ENCODE data around the gene SEMA4B. TPM values are rescaled to one million over a fixed set of nuclear protein-coding genes. Genes with fewer than 3 reads are reported as not detected.
A peak's percentile ranks its signal among the peaks of the same experiment; 100 is the strongest.

The SEMA4B gene
- total and polyA plus RNA-seq, 2 of the 8 experiments (the other 6 are each of a cell fraction or from before 2014, with no cell fraction given) = 42.7 to 43.0 TPM

DNA sequence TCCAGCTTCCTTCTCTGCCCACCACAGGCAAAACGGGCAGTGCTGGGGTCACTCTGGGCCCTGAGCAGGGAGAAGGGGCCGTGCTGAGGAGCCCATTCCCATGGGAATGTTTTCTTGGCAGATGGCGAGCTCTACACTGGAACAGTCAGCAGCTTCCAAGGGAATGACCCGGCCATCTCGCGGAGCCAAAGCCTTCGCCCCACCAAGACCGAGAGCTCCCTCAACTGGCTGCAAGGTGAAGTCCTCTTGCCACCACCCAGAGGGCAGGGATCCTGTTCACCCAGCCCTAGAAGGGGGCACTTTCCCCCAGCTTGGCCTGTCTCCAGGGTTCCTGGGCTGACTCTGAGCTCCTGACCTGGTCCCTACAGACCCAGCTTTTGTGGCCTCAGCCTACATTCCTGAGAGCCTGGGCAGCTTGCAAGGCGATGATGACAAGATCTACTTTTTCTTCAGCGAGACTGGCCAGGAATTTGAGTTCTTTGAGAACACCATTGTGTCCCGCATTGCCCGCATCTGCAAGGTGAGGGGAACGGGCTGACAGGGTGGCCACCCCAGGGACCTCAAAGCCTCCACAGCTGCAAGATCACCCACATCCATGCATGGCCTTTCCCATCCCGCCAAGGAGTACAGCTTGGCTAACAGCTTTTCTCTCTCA is 20.2 kb downstream of the SEMA4B start (continued):
- TF ChIP-seq, protein P1, sequence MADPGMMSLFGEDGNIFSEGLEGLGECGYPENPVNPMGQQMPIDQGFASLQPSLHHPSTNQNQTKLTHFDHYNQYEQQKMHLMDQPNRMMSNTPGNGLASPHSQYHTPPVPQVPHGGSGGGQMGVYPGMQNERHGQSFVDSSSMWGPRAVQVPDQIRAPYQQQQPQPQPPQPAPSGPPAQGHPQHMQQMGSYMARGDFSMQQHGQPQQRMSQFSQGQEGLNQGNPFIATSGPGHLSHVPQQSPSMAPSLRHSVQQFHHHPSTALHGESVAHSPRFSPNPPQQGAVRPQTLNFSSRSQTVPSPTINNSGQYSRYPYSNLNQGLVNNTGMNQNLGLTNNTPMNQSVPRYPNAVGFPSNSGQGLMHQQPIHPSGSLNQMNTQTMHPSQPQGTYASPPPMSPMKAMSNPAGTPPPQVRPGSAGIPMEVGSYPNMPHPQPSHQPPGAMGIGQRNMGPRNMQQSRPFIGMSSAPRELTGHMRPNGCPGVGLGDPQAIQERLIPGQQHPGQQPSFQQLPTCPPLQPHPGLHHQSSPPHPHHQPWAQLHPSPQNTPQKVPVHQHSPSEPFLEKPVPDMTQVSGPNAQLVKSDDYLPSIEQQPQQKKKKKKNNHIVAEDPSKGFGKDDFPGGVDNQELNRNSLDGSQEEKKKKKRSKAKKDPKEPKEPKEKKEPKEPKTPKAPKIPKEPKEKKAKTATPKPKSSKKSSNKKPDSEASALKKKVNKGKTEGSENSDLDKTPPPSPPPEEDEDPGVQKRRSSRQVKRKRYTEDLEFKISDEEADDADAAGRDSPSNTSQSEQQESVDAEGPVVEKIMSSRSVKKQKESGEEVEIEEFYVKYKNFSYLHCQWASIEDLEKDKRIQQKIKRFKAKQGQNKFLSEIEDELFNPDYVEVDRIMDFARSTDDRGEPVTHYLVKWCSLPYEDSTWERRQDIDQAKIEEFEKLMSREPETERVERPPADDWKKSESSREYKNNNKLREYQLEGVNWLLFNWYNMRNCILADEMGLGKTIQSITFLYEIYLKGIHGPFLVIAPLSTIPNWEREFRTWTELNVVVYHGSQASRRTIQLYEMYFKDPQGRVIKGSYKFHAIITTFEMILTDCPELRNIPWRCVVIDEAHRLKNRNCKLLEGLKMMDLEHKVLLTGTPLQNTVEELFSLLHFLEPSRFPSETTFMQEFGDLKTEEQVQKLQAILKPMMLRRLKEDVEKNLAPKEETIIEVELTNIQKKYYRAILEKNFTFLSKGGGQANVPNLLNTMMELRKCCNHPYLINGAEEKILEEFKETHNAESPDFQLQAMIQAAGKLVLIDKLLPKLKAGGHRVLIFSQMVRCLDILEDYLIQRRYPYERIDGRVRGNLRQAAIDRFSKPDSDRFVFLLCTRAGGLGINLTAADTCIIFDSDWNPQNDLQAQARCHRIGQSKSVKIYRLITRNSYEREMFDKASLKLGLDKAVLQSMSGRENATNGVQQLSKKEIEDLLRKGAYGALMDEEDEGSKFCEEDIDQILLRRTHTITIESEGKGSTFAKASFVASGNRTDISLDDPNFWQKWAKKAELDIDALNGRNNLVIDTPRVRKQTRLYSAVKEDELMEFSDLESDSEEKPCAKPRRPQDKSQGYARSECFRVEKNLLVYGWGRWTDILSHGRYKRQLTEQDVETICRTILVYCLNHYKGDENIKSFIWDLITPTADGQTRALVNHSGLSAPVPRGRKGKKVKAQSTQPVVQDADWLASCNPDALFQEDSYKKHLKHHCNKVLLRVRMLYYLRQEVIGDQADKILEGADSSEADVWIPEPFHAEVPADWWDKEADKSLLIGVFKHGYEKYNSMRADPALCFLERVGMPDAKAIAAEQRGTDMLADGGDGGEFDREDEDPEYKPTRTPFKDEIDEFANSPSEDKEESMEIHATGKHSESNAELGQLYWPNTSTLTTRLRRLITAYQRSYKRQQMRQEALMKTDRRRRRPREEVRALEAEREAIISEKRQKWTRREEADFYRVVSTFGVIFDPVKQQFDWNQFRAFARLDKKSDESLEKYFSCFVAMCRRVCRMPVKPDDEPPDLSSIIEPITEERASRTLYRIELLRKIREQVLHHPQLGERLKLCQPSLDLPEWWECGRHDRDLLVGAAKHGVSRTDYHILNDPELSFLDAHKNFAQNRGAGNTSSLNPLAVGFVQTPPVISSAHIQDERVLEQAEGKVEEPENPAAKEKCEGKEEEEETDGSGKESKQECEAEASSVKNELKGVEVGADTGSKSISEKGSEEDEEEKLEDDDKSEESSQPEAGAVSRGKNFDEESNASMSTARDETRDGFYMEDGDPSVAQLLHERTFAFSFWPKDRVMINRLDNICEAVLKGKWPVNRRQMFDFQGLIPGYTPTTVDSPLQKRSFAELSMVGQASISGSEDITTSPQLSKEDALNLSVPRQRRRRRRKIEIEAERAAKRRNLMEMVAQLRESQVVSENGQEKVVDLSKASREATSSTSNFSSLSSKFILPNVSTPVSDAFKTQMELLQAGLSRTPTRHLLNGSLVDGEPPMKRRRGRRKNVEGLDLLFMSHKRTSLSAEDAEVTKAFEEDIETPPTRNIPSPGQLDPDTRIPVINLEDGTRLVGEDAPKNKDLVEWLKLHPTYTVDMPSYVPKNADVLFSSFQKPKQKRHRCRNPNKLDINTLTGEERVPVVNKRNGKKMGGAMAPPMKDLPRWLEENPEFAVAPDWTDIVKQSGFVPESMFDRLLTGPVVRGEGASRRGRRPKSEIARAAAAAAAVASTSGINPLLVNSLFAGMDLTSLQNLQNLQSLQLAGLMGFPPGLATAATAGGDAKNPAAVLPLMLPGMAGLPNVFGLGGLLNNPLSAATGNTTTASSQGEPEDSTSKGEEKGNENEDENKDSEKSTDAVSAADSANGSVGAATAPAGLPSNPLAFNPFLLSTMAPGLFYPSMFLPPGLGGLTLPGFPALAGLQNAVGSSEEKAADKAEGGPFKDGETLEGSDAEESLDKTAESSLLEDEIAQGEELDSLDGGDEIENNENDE (IDR thresholded peaks at IDR 0.05; ENCODE audit: insufficient replicate concordance, low read length) = no peak
- TF ChIP-seq SP2 (IDR thresholded peaks at IDR 0.05; ENCODE audit: low read length) (no peak), MAFK (IDR thresholded peaks at IDR 0.05; ENCODE audit: low read depth, low read length) (no peak; the same call in 1 of the 2 replicates), RAD21 (IDR thresholded peaks at IDR 0.05 in 1 of 2, conservative IDR thresholded peaks at IDR 0.05 in 1 of 2; ENCODE audit: low read depth in 2 of 2, low read length in 2 of 2) (peak; percentile 96 to 97), SIN3A (conservative IDR thresholded peaks at IDR 0.05 in 1 of 2, IDR thresholded peaks at IDR 0.05 in 1 of 2; ENCODE audit: low read depth in 1 of 2, low read length in 2 of 2) (peak in 1 of 2 experiments; percentile 66; a peak in 1 of 4 replicates), FOSL1 (IDR thresholded peaks at IDR 0.05; ENCODE audit: insufficient read depth, low read depth, low read length) (no peak)
- TF ChIP-seq, protein P2, sequence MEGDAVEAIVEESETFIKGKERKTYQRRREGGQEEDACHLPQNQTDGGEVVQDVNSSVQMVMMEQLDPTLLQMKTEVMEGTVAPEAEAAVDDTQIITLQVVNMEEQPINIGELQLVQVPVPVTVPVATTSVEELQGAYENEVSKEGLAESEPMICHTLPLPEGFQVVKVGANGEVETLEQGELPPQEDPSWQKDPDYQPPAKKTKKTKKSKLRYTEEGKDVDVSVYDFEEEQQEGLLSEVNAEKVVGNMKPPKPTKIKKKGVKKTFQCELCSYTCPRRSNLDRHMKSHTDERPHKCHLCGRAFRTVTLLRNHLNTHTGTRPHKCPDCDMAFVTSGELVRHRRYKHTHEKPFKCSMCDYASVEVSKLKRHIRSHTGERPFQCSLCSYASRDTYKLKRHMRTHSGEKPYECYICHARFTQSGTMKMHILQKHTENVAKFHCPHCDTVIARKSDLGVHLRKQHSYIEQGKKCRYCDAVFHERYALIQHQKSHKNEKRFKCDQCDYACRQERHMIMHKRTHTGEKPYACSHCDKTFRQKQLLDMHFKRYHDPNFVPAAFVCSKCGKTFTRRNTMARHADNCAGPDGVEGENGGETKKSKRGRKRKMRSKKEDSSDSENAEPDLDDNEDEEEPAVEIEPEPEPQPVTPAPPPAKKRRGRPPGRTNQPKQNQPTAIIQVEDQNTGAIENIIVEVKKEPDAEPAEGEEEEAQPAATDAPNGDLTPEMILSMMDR (IDR thresholded peaks at IDR 0.05; ENCODE audit: control extremely low read depth in 1 of 3, insufficient read depth in 1 of 3, low read depth in 1 of 3, low read length in 3 of 3) = peak; percentile 95
